GM19351 (cell line): ENCODE measurements around the gene IGFBP2.

Experiments used
- ATAC-seq: cut with Tn5 transposase; IDR thresholded peaks from one replicate; pipeline ENCODE4 v1.9.1; 2021; ENCODE audit warnings: mild to moderate bottlenecking, moderate library complexity; ENCODE audit not compliant: unreplicated experiment

The IGFBP2 gene

DNA sequence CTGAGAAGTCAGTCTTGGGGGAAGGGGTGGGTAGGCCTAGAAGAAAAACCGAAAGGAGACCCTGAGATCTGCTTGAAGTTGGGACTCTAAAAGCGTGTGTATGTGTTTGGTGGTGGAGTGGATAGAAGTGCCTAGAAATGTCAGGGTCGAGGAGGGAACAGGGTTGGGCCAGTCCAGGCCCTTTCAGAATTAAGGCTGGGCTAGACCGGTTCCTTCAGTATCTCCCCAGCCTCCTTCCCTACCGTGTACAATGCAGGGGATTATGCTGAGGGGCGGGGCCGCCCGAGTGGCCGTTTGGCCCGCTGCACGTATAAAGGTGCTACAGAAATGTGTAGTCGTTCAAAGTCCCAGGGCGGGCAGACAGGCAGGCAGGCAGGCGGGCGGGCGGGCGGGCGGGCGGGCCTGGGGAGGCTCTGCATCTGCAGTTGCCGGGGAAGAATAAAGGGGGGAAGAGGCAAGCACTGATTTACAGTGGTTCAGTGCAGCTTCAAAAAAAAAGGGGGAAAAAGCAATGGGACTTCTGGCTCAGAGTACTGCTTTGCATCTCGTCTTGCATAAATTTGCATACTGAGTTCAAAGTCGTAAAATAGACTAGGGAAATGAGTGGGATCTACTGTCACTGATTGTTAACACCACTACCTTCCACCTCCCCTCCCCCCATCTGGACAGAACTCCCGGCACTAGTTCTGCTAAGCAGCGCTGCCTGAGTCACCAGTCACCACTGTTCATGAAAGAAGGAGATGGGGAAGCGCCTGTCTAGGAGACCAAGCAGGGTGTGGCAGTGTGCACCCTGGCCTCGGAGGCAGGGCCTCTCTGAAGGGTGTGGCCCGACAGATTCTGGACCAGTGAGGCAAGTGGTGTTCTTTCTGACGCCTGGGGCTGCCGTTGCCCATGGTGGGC lies 3.6 kb downstream of the IGFBP2 start:
- ATAC-seq = no peak

DNA sequence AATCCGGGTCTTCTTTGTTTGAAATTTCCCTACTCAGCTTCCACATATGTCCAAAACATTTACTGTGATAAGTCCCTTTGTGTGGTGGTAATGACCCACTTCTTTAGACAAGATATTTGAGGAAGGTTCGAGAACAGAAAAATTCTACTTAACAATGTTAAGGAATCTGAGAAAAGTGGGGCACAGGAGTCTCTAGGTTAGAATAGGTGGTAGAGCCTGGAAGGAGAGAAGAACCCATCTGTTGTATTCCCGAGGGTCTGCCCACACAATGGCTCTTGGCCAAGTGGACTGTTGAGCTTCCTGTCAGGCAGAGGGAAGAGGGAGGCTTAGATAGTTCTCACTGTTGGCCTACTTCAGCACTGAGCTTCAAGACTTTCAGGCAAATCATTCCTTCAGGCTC lies 4.3 kb downstream of the IGFBP2 start:
- ATAC-seq = no peak

DNA sequence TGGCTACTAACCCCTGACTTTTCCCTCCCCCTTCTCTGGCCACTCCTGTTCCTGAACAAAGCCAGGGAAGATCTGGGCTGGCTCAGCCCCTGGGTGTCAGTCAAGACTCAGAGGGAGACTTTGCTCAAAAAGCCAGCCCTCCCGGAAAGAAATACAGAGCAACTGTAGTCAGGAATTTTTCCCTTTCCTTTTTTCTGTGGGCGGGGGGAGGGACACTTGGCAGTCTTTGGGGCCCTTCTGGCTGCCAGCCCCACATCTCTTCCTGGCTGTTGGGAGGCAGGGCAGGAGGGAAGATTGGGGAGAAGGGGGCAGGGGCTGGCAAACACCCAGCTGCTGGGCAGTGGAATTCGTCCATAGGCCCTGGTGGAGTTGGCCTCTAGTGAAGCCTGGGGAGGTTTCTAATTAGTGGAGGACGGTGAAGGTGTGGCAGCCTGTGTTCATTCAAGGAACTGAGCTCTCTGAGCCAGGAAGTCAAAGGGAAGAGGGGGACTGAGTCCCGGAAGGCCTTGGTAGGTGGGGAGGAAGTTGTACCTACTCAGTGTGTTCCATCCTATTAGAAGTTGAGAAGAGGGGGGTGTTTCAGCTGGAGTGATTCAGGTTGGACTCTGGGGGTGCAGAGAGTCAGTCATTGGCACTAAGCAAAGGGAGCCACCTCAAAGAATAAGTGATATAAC lies 10.9 kb downstream of the IGFBP2 start:
- no peak for ATAC-seq

DNA sequence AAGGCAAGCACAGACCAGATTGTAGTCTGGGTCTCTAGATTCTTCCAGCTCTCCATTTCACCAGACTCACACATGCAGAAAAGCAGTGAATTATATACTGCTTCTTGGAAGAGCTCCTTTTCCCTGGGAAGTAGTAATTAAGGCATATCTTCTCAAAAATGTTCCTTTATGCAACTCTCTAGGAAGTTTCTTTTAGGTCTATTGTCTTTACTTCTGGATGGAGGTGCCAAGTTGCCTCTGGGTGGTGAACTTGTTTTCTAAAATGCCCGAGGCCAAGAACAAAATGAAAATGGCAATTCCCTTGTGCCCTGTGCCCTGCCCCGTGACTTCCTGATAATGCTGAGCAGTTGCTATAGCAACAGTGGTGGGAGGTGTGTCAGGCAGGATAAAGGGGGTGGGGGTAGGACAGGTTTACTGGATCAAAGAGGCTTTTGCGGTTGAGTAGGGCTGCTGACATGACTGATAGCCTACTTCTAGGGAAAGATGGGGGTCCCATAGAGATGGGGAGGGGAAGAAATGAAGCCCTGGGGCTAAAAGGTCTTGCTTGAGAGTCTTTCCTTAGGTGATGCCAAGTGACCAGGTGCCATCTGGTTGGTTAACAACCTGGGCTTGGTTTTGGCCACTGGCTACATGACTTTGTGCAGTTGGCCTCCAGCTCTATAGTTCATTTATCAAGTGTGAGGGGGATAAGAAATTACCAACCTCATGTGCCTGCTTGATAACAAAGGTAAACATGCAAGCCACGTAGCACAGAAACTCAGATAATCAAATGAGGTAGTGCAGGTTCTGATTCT lies 11.8 kb downstream of the IGFBP2 start:
- ATAC-seq = no peak

DNA sequence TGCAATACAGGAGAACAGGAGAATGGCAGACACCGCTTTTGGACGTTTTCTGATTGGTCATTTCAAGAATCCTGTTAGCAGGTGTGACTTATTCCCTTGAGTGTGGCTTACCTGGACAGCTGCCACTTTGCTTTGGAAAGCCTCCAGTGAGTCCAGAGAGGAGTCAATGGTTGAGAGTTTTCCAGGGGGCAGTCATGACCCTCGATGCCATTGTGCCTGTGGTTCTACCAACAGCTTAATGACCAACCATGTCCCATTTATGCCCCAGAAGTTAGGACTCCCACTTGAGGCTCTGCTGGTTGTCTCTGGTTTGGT lies 12.4 kb downstream of the IGFBP2 start:
- no peak for ATAC-seq

DNA sequence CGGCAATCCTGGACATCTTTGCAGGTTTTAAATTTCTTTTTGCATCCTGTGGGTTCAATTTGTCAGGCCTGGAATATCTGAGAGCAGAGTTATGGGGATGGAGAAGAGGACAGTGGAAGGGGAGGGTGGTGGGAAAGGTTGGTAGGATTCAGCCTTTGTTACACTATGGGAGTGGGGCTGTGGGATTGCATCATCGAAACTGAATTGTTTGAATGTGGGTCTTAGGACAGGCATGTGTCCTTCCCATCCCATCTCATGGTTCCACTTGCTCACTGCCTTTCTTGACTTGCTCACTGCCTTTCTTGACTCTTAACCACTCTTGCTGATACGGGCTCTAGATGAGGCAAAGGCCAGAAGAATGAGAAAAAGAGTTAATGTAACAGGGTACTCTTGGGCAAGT lies 12.9 kb downstream of the IGFBP2 start:
- ATAC-seq = no peak

DNA sequence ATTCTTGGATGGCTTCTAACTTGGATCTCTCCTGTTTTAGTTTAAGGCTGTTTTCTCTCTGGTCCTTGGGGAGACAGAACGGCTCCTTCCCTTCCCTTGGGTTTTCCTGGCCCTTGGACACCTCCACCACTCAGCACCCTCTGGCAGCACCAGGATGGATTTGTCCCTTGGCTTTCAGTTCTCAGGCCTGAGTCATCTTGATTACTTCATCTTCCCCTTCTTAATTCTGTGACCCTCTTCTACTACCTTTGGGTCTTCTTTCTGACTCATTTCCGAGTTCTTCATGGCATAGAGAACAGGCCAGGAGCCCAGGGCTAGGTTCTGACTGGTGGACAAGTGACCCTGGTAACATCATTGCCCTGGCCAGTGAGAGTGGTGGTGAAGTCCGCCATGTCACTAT lies 14.9 kb downstream of the IGFBP2 start:
- no peak for ATAC-seq

DNA sequence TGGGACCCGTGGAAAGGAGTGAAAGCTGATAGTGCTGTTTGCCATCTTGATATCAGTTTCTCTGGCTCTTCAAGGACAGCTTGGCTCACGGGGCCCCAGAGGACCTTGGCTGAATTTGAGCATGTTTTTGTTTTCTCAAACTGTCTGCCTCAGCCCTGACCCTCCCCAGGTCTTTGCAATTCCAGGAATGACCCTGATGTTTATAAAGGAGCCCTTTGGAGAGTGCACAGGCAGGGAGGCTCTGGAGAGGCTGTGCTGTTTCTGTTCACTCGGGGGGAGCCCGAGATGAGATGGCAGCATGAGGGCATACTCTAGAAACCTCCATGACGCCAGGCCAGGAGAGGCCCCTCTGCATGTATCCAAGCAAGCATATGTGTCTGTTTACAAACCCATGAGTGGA lies 16.4 kb downstream of the IGFBP2 start:
- ATAC-seq = no peak

DNA sequence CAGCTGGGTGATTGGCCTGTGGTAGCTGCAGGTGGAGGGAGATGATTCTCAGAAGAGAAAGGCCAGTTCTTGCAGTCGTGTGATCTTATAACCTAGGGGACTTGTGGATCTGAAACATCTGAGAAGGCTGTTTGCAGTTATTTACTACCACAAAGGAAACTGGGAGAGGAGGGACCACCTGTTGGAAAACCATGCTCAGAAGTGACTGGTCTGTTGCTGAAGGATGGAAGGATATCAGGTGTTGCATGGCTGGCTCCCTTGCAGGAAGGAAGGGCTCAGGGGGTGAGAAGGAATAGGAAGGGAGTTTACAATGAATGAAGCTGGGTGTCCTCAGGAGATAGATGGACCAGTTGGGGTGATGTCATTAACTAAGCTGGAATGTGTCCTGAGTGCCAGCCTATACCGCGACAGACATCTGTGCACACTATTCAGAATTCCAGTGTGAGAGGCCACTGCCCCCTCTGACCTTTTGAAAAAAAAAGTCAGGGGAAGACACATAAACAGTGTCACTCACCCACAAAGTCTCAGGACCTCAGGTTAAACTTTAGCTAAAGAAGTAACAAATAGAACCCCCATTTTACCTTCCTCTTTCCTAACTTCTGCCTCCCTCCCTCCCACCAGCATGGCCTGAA lies 17.5 kb downstream of the IGFBP2 start:
- ATAC-seq = no peak

DNA sequence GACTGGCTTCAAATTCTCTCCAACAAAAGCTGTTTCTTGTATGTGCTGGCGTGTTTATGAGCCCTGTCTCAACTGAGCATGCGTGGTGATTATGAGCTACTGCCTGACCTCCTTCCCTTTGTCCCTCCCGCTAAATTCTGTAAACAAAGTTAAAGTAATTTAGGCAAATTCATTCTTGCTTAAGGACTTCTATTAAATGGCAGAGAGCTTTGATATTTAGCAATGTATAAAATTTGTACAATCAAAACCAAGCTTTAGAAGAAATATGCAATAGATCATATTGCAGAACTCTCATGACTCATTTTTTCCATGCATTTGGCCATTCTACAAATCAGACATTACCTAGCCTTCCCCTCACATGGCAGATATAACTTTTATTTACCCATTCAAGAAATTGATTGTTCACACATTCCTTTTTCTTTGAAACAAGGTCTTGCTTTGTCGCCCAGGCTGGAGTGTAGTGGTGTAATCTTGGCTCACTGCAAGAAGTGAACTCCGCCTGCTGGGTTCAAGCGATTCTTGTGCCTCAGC lies 18.2 kb downstream of the IGFBP2 start:
- ATAC-seq = no peak

DNA sequence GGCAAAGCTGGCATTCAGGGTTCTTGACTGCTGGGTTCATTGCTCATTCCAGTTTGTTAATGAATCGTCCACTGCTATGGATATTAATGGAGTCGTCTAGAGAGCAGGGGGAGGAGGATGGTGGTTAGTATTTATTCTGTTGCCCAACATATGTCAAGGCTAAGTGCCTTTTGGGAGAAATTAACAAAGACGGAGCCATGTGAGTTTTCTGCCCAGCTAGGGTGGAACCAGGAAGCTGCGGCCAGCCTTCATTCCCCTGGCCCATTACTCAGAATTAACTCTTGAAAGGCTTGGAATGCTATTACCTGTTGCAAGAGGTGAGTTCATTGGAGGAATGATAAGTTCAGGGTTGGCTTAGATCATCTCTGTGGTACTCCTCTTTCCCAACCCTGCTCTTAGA lies 19.3 kb downstream of the IGFBP2 start:
- no peak for ATAC-seq

DNA sequence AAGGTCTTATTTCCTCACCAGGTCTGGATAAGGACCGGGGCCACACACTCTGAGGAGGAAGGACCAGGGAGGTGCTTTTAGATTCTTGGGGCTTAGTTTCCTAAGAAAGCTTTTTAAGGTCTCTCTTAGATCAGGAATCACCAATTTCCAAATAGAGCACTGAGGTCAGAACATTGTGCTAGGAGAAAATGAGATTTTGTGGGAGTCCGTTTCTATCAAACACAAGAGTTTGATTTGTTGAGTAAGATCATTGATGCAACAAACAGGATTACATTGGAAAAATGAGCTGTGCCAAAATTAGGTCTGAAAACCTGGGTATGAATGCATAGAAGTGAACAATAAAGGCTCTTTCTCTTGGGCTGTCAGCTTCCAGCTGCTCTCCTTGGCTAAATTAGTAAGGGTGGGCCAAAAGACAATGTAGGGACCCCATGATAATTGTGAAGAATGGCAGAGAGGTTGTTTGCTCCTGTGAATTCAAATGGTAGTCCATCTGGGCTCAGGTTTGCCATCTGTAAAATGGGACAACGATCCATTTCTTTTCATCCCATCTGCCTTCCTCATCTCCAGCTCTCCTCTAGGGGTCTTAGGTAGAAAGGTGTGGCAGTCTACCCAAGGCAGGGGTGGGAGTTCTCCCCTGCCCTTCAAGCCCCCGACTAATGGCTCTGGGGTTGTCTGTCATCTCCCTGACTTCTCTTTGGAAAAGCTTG lies 20.0 kb downstream of the IGFBP2 start:
- no peak for ATAC-seq

DNA sequence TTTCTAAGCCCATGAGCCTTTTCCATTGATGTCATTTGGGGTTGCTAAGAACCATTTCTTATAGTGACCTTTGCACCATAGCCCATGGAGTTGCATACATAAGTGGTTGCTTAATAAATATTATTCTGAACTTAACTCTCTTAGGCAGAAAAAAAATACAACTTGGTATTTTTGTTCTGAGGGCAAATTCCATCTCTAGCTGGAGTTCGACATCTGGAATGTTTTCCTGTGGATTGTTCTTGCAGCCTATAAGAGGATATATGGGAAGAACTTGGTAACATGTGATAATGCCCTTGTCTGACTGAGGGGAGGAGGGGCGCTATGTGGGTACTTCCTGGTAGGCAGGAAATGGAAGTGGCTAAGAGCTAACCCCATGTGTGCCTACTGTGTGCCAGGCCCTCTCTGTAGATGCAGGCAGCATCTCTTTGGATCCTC lies 20.7 kb downstream of the IGFBP2 start:
- no peak for ATAC-seq

DNA sequence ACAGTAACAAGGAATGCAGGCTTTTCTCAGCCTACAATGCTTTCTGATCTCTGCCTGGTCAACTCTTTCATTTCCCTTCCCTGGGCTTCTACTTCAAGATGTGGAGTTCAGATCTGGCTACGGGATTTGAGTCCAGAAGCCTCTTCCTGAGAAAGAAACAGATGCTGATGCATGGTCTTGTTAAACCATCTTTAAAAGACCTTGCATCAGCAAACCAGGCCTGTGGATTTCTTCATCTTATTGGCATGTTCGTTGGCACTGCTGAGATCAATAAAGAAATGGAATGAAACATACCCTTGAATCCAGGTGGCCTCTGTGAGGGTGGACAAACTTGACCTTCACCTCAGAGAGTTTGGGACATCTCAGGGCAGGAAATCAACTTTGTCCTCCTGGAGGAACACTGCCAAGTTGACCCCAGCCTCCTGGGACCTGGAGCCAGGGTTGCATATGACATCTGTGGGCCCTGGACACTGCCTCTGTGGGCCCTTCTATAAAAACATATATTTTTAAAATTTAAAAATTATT lies 21.4 kb downstream of the IGFBP2 start:
- no peak for ATAC-seq

DNA sequence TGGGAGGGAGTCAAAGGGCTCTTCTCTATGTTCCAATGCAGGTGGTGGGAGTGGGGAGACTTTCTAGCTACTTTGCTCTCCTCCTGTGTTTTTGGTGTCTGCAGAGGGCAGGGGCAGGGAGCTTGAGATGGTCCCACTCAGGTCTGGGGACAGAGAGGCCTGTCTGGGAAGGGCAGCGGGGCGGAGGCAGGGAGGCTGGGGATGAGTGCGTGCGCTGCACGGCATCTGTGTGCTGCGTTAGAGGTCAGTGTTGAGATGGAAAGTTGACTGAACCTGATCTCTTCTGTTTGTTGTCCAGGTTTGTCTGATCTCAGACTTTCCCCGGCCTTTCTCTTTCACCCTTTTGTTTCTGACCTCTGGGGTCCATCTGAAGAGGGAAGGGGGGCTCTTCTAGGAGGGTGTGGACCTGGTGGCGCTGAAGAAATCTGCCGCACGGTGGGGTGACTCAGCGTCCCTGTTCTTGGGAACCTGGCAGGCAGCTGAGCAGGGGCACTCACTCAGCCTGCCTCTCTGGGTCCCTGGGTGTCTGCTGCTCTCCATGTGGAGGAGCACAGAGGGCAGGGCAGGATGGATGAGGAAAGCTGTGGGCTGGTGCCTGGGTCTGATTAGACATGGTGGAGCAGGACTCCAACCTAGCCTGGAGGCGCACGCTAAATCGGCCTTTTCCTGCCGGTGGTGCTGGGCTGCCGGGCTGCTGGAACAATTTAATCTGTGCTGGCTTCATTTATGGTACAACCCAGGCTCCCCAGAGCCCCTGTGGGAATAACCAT lies 24.1 kb downstream of the IGFBP2 start:
- no peak for ATAC-seq

DNA sequence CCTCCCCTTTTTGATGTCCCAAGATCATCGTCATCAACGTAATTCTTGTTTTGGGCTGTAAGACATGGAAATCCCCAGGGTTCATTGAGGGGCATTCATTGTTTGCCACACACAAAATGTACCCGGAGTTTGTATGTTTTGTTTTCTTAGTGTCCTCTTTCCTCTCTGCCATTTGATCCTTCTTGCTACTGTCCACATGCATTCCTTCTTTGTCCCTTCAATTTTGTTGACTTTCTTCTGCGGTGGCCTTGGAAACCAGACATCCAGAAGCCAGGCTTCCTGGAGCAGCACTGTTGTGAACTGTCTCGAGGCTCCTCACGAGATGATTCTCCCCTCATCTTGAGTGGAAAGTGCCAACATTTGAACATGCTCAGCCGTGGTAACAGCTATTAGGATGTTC lies 24.8 kb downstream of the IGFBP2 start:
- ATAC-seq = no peak

DNA sequence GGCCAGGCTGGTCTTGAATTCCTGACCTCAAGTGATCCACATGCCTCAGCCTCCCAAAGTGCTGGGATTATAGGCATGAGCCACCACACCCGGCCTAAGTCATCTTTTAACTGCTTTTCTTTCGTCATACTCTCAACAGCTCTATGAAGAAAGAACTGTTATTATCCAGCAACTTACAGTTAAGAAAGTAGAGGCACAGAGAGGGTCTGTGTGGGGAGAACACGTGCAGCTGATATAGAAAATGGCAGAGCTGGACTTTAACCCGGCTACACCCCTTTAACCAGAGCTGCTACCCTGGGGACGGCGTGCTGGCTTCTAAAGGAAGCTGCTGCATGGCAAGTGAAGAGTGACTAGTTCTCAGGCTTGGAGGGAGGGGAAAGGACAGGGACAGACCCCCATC lies 25.5 kb downstream of the IGFBP2 start:
- ATAC-seq = no peak

DNA sequence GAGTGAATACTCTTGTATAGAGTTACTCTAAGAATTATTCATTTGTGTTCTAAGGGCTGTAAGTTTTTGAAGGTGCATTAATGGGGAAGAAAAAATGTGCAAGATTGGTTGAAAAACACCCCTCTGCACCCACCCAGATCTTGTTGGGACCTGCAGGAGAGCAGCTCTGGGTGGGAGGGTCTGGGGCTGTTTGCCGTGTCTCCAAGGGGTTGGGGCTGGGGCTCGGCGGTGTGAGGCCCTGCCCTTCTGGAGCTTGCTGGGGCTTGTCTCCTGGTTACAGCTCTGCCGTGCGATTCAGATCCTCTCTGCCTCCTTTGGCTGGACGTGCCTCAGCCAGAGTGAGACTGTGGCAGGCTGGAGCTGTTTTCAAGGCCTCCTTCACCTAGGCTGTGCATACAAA lies 26.1 kb downstream of the IGFBP2 start:
- no peak for ATAC-seq

DNA sequence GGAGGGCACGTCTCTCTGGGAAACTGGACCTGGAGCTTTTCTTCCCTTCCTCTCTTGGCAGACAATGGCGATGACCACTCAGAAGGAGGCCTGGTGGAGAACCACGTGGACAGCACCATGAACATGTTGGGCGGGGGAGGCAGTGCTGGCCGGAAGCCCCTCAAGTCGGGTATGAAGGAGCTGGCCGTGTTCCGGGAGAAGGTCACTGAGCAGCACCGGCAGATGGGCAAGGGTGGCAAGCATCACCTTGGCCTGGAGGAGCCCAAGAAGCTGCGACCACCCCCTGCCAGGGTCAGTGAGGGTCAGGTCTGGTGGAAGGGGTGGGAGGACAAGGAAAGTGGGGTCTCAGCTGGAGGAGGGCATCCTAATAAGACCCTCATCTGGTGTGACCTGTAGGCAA lies 27.3 kb downstream of the IGFBP2 start:
- no peak for ATAC-seq
